Suprapubic skin (tissue), 4 donors: ENCODE measurements around the gene LSP1. TPM values are rescaled to one million over a fixed set of nuclear protein-coding genes. Genes with fewer than 3 reads are reported as not detected.

Experiments
- DNase-seq, 2 donors: peaks; one replicate each; pipeline ENCODE4 v3.0.0-alpha.2; 2019; ENCODE audit warnings: low spot score in 2 of 2
- H3K27ac ChIP-seq: fragments of 200-600 bp; sonication (generic); one replicate; pipeline ENCODE4 v1.5.1; 2019
- H3K27me3 ChIP-seq: fragments of 200-600 bp; sonication (generic); one replicate; pipeline ENCODE4 v1.5.1; 2019
- H3K36me3 ChIP-seq: fragments of 200-600 bp; sonication (generic); one replicate; pipeline ENCODE4 v1.5.1; 2019
- H3K4me1 ChIP-seq: fragments of 200-600 bp; sonication (generic); one replicate; pipeline ENCODE4 v1.5.1; 2019
- H3K4me3 ChIP-seq: fragments of 200-600 bp; sonication (generic); one replicate; pipeline ENCODE4 v1.5.1; 2019; ENCODE audit warnings: mild to moderate bottlenecking
- H3K9me3 ChIP-seq: fragments of 200-600 bp; sonication (generic); one replicate; pipeline ENCODE4 v1.5.1; 2019
- EP300 ChIP-seq: sonication (generic); formaldehyde crosslinking; IDR thresholded peaks from one replicate; pipeline ENCODE4 v1.6.1; 2017; ENCODE audit warnings: antibody characterized with exemption
- POLR2A ChIP-seq, 2 donors: fragments of 450-650 bp; IDR thresholded peaks; one replicate each; pipeline ENCODE4 v1.6.1; 2017; ENCODE audit warnings: antibody characterized with exemption in 2 of 2, mild to moderate bottlenecking in 2 of 2, moderate library complexity in 2 of 2
- POLR2AphosphoS5 ChIP-seq, 3 donors: sonication (generic); formaldehyde crosslinking; IDR thresholded peaks; one replicate each; pipeline ENCODE4 v1.6.1; 2017; ENCODE audit warnings: antibody characterized with exemption in 3 of 3
- WGBS: methylation state at CpG from one replicate; pipeline ENCODE4 v1.1.5; 2018; 5-methylcytosine and 5-hydroxymethylcytosine counted together
- total RNA-seq, 4 donors: library from RNA; depleted of rRNA; stranded (reverse); fragments of >200 nt; gene quantifications; one replicate each; pipeline ENCODE4 v1.1.0, GENCODE V29; 2016
- TF ChIP-seq, protein P1 (sequence below), 2 donors: fragments of 200-600 bp in 1 of 2; fragments of 450-650 bp in 1 of 2; sonication (generic) in 1 of 2; IDR thresholded peaks; one replicate each; pipeline ENCODE4 v1.5.1; 2016 to 2019; ENCODE audit warnings: antibody characterized with exemption in 2 of 2, mild to moderate bottlenecking in 1 of 2, moderate library complexity in 1 of 2

Gene LSP1
- total RNA-seq, 4 donors from 2014 or later = 70.4 to 134 (median 107) TPM

DNA sequence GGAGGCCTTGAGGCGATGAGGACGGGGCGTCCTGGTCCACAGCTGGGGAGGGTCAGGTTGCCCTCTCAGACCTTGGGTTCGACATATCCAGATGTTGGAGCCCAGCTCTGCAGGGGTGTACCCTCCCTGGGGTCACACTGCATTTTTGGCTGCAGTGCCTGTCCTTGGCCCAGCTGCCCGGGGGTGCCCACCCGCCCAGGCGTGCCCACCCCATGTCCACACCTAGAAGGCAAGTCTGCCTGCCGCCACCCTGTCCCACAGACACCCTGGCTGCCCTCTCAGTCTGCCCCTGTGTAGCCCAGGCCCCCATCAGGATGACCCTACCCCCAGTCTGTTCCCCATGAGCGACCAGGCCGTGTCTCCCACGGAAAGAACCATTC lies 3.0 kb downstream of the LSP1 start:
- H3K4me3 ChIP-seq = no peak overlapping the region
- H3K9me3 ChIP-seq = no peaks in the 10 kb centered on the region
- H3K27me3 ChIP-seq = no peaks in the 10 kb centered on the region
- no peak overlapping the region for H3K27ac ChIP-seq
- no peaks in the 10 kb centered on the region for H3K36me3 ChIP-seq
- DNase-seq = no peak
- TF ChIP-seq, protein P1, sequence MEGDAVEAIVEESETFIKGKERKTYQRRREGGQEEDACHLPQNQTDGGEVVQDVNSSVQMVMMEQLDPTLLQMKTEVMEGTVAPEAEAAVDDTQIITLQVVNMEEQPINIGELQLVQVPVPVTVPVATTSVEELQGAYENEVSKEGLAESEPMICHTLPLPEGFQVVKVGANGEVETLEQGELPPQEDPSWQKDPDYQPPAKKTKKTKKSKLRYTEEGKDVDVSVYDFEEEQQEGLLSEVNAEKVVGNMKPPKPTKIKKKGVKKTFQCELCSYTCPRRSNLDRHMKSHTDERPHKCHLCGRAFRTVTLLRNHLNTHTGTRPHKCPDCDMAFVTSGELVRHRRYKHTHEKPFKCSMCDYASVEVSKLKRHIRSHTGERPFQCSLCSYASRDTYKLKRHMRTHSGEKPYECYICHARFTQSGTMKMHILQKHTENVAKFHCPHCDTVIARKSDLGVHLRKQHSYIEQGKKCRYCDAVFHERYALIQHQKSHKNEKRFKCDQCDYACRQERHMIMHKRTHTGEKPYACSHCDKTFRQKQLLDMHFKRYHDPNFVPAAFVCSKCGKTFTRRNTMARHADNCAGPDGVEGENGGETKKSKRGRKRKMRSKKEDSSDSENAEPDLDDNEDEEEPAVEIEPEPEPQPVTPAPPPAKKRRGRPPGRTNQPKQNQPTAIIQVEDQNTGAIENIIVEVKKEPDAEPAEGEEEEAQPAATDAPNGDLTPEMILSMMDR (IDR thresholded peaks at IDR 0.05) = no peak
- TF ChIP-seq POLR2AphosphoS5 (IDR thresholded peaks at IDR 0.05) (no peak), EP300 (no peak), POLR2A (IDR thresholded peaks at IDR 0.05) (no peak)
- no peaks in the 10 kb centered on the region for H3K4me1 ChIP-seq
- 77% methylated on average over 7 of the region's 11 CpGs for whole genome bisulfite sequencing

DNA sequence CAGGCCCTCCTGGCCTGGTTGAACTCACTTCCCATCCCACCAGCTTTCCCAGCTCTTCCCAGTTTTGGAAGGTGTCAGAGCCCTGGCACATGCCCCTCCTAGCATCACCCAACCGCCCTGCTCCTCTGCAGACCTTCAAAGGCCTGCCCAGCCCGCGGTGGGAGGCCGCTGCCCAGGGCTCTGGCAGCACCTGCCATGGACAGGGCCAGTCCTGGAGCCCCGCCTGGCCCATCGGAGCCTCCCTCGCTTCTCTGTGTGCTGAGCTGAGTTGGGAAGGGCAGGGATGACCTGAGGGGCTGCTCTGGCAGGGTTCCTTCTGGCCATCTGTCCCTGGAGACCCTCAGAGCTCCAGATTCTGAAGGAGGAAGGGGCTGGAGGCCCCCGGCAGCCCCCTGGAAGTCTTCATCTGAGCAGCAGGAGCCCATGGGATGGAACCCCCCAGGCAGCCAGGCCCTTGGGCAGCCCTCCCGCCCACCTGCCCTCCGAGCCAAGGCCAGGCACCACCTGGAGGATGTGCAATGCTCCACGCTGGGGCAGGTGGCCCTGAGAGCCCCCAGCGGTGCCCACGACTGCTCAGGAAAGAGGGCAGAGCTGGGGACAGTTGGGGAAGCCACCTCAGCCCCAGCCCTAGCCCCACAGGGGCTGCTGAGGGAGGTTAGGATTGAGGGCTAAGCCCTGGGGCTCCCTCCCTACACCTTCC lies 3.6 kb downstream of the LSP1 start:
- H3K4me3 ChIP-seq = no peak overlapping the region
- 60% methylated on average over 1 of the region's 13 CpGs for WGBS
- no peak for TF ChIP-seq EP300
- TF ChIP-seq POLR2A (IDR thresholded peaks at IDR 0.05) = no peak
- TF ChIP-seq, protein P1 (IDR thresholded peaks at IDR 0.05) = no peak
- no peak for TF ChIP-seq POLR2AphosphoS5 (IDR thresholded peaks at IDR 0.05)
- no peaks in the 10 kb centered on the region for H3K9me3 ChIP-seq
- H3K27me3 ChIP-seq = no peaks in the 10 kb centered on the region
- no peaks in the 10 kb centered on the region for H3K36me3 ChIP-seq
- H3K4me1 ChIP-seq = no peaks in the 10 kb centered on the region
- DNase-seq = no peak
- no peak overlapping the region for H3K27ac ChIP-seq

DNA sequence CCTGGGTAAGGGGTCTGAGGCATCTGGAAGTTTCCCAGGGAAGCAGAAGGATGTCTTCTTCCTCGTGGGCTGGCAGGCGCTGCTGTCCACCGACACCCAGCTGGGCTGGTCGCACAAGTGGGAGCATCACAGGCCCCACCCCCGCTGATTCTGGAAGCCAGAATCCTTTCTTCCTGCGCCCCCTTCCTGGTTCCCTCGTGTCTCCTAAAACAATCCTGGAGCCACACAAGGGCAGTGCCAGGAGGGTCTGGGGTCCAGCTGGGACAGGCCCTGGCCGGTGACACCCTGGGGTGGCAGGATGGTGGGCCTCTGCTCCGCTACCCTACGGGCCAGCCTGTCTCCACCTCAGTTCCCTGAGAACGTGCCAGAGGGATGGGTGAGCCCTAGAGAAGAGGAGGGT lies 4.2 kb downstream of the LSP1 start:
- no peaks in the 10 kb centered on the region for H3K27me3 ChIP-seq
- H3K4me1 ChIP-seq = no peaks in the 10 kb centered on the region
- no peaks in the 10 kb centered on the region for H3K9me3 ChIP-seq
- no peak for TF ChIP-seq POLR2A (IDR thresholded peaks at IDR 0.05)
- TF ChIP-seq, protein P1 (IDR thresholded peaks at IDR 0.05) = no peak
- no peak for TF ChIP-seq EP300
- TF ChIP-seq POLR2AphosphoS5 (IDR thresholded peaks at IDR 0.05) = no peak
- no peak overlapping the region for H3K4me3 ChIP-seq
- H3K36me3 ChIP-seq = no peaks in the 10 kb centered on the region
- no peak for DNase-seq
- H3K27ac ChIP-seq = no peak overlapping the region
- 100% methylated on average over 3 of the region's 11 CpGs for WGBS

DNA sequence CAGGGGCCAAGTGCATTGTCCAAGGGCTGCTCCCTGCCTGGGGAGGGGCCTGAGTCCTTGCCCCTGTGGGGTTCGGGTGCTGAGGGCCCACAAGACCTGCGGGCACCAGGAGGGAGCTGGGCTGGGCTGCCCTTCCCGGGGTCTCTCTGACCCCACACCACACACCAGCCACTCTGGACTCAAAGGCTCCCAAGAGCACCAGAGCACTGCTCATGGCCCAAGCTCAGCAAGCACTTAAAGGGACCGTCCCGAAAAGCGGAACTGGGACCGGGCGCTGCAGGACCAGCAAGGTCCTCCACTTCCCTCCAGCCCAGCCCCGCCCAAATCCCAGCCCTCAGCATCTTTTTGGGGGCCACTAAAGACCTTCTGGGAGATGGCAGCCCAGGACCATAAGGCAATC lies 5.3 kb downstream of the LSP1 start:
- DNase-seq = no peak

DNA sequence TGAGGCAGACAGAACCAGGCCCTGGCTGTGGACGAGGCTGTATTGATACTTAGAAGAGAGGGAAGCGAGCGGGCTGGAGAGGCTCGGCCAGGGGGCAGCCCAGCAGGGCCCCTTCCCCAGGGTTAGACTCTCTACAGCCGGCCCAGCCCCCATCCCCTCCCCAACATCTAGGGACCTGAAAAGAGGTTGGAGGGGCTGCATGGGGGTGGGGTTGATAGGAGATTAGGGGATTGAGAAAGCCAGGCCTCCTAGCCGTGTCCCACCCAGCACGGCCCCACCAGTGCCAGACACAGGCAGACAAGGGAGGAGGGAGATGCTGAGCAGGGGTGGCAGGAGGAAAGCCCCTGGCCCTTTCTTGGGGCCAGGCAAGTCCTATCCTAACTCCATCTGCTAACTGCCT lies 5.7 kb downstream of the LSP1 start:
- DNase-seq = no peak
- WGBS = 76% methylated on average over 7 of the region's 7 CpGs
- H3K27ac ChIP-seq = no peak overlapping the region
- H3K36me3 ChIP-seq = no peaks in the 10 kb centered on the region
- H3K9me3 ChIP-seq = no peaks in the 10 kb centered on the region
- H3K4me3 ChIP-seq = no peak overlapping the region
- H3K27me3 ChIP-seq = no peaks in the 10 kb centered on the region
- no peak for TF ChIP-seq POLR2AphosphoS5 (IDR thresholded peaks at IDR 0.05)
- TF ChIP-seq POLR2A (IDR thresholded peaks at IDR 0.05) = no peak
- TF ChIP-seq EP300 = no peak
- TF ChIP-seq, protein P1 (IDR thresholded peaks at IDR 0.05) = no peak
- peaks cover 9% of the 10 kb centered on the region for H3K4me1 ChIP-seq

More for the DNA sequence above, 5.3 kb downstream of the LSP1 start:
- H3K4me3 ChIP-seq = no peak overlapping the region
- TF ChIP-seq EP300 (no peak), POLR2A (IDR thresholded peaks at IDR 0.05) (no peak), POLR2AphosphoS5 (IDR thresholded peaks at IDR 0.05) (no peak)
- TF ChIP-seq, protein P1 (IDR thresholded peaks at IDR 0.05) = no peak
- no peaks in the 10 kb centered on the region for H3K27me3 ChIP-seq
- WGBS = 94% methylated on average over 8 of the region's 9 CpGs
- H3K36me3 ChIP-seq = no peaks in the 10 kb centered on the region
- H3K9me3 ChIP-seq = no peaks in the 10 kb centered on the region
- peaks cover 5% of the 10 kb centered on the region for H3K4me1 ChIP-seq
- no peak overlapping the region for H3K27ac ChIP-seq
